Dendritic cell treated with granulocyte-macrophage colony-stimulating factor and Interleukin-4, amounts not matched to agents 40 ng/mL and 50 ng/mL, for 4 days (primary cell): ENCODE measurements around the gene CARD8.
"Not testable (repeated sequence)": the region's sequence is repeated elsewhere in the genome, so short reads cannot be mapped to it uniquely, and the experiment has no call there.

Source experiments
- H3K27ac Mint-ChIP-seq: one replicate; pipeline ENCODE4 v1.8.0; 2022; ENCODE audit warnings: mild to moderate bottlenecking, mixed read lengths
- H3K27me3 Mint-ChIP-seq: one replicate; pipeline ENCODE4 v1.8.0; 2022; ENCODE audit warnings: mild to moderate bottlenecking, mixed read lengths
- H3K36me3 Mint-ChIP-seq: one replicate; pipeline ENCODE4 v1.8.0; 2022; ENCODE audit warnings: low read depth, mixed read lengths
- H3K4me1 Mint-ChIP-seq: one replicate; pipeline ENCODE4 v1.8.0; 2022; ENCODE audit warnings: low read depth, mixed read lengths
- H3K4me3 Mint-ChIP-seq: one replicate; pipeline ENCODE4 v1.8.0; 2022; ENCODE audit warnings: mild to moderate bottlenecking, moderate library complexity, mixed read lengths
- H3K9me3 Mint-ChIP-seq: one replicate; pipeline ENCODE4 v1.8.0; 2022; ENCODE audit warnings: mixed read lengths
- intact Hi-C: fragments of 100-400 bp; cut with micrococcal nuclease; formaldehyde crosslinking; loops from one replicate; pipeline ENCODE4 v1.15.0; 2022

The CARD8 gene

GRCh38 chr19:48250290-48251025, 5.3 kb downstream of the CARD8 start:
- H3K4me1 Mint-ChIP-seq = peaks cover 50% of the 10 kb centered on the region
- intact Hi-C loops = no loop called here
- peaks cover 17% of the 10 kb centered on the region for H3K36me3 Mint-ChIP-seq
- peak overlapping the region; percentile 13 for H3K4me3 Mint-ChIP-seq
- H3K27ac Mint-ChIP-seq = peak overlapping the region; percentile 93
- H3K9me3 Mint-ChIP-seq = no peaks in the 10 kb centered on the region
- H3K27me3 Mint-ChIP-seq = no peaks in the 10 kb centered on the region

DNA sequence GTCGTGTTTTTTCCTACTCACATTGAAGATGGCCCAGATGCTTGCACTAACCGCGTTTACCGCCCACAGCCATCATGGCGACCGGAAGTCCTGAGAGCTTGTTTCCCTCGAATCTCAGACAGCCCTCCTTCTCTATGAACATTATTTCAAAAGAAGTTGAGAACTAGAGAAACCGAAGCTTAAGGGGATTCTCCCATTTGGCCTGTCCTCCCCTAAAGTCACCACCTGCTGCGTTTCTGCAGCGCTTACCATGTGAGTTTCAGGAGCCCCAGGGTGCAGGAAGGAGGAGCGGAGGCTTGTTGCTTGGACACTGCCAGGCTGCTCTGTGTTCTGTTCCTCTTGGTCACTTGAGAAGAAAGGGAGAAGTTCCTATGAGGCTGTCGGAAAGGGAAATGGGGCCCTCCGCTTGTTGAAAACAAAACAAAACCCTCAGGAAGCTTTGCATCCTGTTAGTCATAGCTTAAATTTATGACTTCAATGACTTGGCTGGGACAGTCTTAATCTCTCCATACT, 6.2 kb downstream of the CARD8 start:
- no peaks in the 10 kb centered on the region for H3K27me3 Mint-ChIP-seq
- intact Hi-C loops = loop anchor here (1.0 kb wide), 1 partner anchor 8 kb away; no protein-coding TSS in a partner anchor
- H3K27ac Mint-ChIP-seq = peak overlapping the region; percentile 93
- peak overlapping the region; percentile 80 for H3K4me3 Mint-ChIP-seq
- peaks cover 49% of the 10 kb centered on the region for H3K4me1 Mint-ChIP-seq
- H3K36me3 Mint-ChIP-seq = peaks cover 25% of the 10 kb centered on the region
- H3K9me3 Mint-ChIP-seq = no peaks in the 10 kb centered on the region

GRCh38 chr19:48248081-48248833, 7.5 kb downstream of the CARD8 start:
- intact Hi-C loops = no loop called here
- Mint-ChIP-seq H3K27me3 (no peaks in the 10 kb centered on the region), H3K27ac (peak overlapping the region; percentile 93), H3K9me3 (no peaks in the 10 kb centered on the region), H3K36me3 (peaks cover 32% of the 10 kb centered on the region), H3K4me1 (peaks cover 51% of the 10 kb centered on the region), H3K4me3 (peak overlapping the region; percentile 76)

DNA sequence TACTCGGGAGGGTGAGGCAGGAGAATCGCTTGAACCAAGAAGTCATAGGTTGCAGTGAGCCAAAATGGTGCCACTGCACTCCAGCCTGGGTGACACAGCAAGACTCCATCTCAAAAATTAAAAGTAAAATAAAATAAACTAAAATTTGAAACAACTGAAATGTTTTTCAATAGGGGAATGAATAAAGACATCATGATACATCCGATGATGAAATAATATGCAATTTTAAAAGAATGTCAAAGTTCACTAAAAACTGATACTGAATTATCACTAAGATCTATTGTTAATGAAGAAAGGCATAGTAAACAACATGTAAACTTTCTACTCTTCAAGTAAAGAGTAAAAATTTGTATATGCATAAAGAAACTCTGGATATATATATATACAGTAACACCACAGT, 8.5 kb downstream of the CARD8 start:
- Mint-ChIP-seq H3K27me3 (no peaks in the 10 kb centered on the region), H3K4me1 (peaks cover 41% of the 10 kb centered on the region), H3K36me3 (peaks cover 42% of the 10 kb centered on the region), H3K4me3 (no peak overlapping the region), H3K9me3 (no peaks in the 10 kb centered on the region), H3K27ac (no peak overlapping the region)
- intact Hi-C loops = no loop called here

DNA sequence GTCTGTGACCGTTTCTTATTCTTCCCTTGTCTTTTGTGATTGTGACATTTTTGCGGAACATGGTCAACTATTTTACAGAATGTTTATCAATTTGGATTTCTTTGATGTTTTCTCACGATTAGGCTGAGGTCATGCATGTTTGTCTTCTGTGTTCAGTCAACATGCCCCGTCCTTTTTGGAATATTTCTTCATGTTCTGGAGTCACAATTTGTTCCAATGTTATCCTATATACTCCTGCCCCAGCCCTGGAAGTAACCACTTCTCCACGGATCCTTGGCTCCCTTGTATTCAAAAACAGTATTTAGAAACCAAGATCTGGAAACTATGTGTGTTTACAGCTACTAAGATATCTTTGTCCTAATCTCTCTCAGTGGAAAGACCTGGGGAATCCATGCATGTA, 9.6 kb downstream of the CARD8 start:
- Mint-ChIP-seq H3K36me3 (peaks cover 51% of the 10 kb centered on the region), H3K4me1 (peaks cover 41% of the 10 kb centered on the region), H3K4me3 (no peak overlapping the region), H3K27me3 (no peaks in the 10 kb centered on the region), H3K27ac (no peak overlapping the region), H3K9me3 (no peaks in the 10 kb centered on the region)
- intact Hi-C loops = no loop called here

DNA sequence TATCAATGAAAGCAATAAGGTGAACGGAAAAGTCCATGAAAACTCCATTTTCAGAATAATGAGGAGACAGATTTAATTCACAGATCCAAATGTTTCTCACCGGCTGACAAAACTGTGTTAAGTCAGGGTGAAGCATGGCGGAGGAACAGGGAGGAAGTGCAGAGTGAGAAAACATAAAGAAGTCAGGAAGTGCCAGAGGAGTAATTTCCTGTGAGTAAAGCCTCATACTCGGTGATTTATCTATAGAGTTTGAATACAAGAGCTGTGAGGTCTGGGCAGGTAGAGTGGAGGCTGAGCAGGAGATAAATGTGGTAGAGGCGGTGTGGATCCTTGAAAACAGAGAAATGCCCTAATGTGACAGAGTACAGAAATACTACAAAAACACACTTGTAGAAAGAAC, 11.4 kb downstream of the CARD8 start:
- Mint-ChIP-seq H3K9me3 (no peaks in the 10 kb centered on the region), H3K27me3 (no peaks in the 10 kb centered on the region), H3K4me3 (peak overlapping the region; percentile 32), H3K36me3 (peaks cover 70% of the 10 kb centered on the region), H3K27ac (peak overlapping the region; percentile 77), H3K4me1 (peaks cover 39% of the 10 kb centered on the region)
- intact Hi-C loops = no loop called here

GRCh38 chr19:48241771-48242170, 13.9 kb downstream of the CARD8 start:
- H3K9me3 Mint-ChIP-seq, H3K27me3 Mint-ChIP-seq, H3K4me3 Mint-ChIP-seq, intact Hi-C loops: not testable (repeated sequence)
- peak overlapping the region; percentile 65 for H3K27ac Mint-ChIP-seq
- H3K4me1 Mint-ChIP-seq = peaks cover 44% of the 10 kb centered on the region
- H3K36me3 Mint-ChIP-seq = peaks cover 90% of the 10 kb centered on the region

- Mint-ChIP-seq H3K9me3 (no peaks in the 10 kb centered on the region), H3K36me3 (peaks cover 88% of the 10 kb centered on the region), H3K27ac (no peak overlapping the region), H3K27me3 (no peaks in the 10 kb centered on the region), H3K4me1 (peaks cover 35% of the 10 kb centered on the region), H3K4me3 (no peak overlapping the region)
- intact Hi-C loops = no loop called here
Observed at GRCh38 chr19:48239582-48240141, 16.1 kb downstream of the CARD8 start.

- Mint-ChIP-seq H3K4me1 (peaks cover 29% of the 10 kb centered on the region), H3K4me3 (no peak overlapping the region), H3K9me3 (no peaks in the 10 kb centered on the region), H3K27ac (no peak overlapping the region), H3K27me3 (no peaks in the 10 kb centered on the region), H3K36me3 (peaks cover 88% of the 10 kb centered on the region)
- intact Hi-C loops = no loop called here
Observed at GRCh38 chr19:48239120-48239519, 16.6 kb downstream of the CARD8 start.

- intact Hi-C loops = no loop called here
- no peaks in the 10 kb centered on the region for H3K27me3 Mint-ChIP-seq
- H3K4me3 Mint-ChIP-seq = no peak overlapping the region
- H3K36me3 Mint-ChIP-seq = peaks cover 95% of the 10 kb centered on the region
- H3K27ac Mint-ChIP-seq = no peak overlapping the region
- no peaks in the 10 kb centered on the region for H3K9me3 Mint-ChIP-seq
- peaks cover 26% of the 10 kb centered on the region for H3K4me1 Mint-ChIP-seq
Observed at GRCh38 chr19:48237057-48237456, 18.7 kb downstream of the CARD8 start.

DNA sequence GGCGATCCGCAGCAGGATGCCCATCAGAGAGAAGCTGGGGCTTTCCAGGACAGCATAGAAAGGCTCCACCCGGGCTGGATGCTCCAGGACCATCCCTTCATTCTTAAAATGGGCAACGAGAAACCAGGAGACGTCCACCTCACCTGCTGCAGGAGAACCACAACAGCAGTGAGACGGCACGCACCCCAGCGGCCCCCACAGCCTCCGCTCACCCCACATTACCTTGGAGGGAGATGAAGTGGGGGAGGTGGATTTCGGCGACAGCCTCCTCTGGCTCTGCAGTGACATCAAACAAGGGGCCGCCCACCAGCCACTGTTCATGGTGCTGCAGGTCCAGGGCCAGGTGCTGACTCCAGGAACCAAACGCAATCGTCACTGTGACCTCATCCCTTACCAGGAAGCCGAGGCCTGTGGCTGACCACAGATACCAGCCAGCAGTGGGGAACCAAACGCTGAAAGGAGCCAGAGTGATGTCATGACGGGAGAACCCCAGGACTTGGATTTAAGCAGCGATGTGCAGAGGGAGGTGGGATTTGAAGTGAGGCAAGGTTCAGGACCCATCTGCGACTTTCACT, 25.1 kb downstream of the CARD8 start:
- Mint-ChIP-seq H3K27me3 (no peaks in the 10 kb centered on the region), H3K4me1 (no peaks in the 10 kb centered on the region), H3K4me3 (no peak overlapping the region), H3K9me3 (no peaks in the 10 kb centered on the region), H3K36me3 (peaks cover 96% of the 10 kb centered on the region), H3K27ac (no peak overlapping the region)
- intact Hi-C loops = no loop called here

DNA sequence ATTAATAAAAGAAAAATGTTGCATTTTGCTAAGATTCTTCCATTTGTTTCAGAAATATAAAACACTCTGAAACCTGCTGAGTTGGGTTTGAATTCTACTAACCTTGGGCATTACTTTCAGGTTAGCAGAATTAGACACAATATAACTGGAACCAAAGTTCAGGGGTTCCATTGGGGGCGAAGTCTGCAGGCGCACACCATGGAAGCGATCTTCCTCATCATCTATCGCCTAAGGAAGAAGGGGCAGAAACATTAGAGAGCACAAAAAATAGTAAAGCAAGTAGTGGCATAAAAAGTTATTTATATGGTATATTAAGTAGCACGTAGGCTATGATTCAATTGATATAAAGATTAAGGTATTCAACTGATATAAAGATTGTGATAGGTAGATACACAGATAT, 34.1 kb downstream of the CARD8 start:
- intact Hi-C loops = no loop called here
- no peaks in the 10 kb centered on the region for H3K9me3 Mint-ChIP-seq
- no peaks in the 10 kb centered on the region for H3K27me3 Mint-ChIP-seq
- H3K27ac Mint-ChIP-seq = no peak overlapping the region
- H3K36me3 Mint-ChIP-seq = peaks cover 89% of the 10 kb centered on the region
- no peaks in the 10 kb centered on the region for H3K4me1 Mint-ChIP-seq
- H3K4me3 Mint-ChIP-seq = no peak overlapping the region

- intact Hi-C loops, H3K27ac Mint-ChIP-seq, H3K9me3 Mint-ChIP-seq, H3K27me3 Mint-ChIP-seq, H3K4me1 Mint-ChIP-seq, H3K4me3 Mint-ChIP-seq: not testable (repeated sequence)
- peaks cover 92% of the 10 kb centered on the region for H3K36me3 Mint-ChIP-seq
Observed at GRCh38 chr19:48220784-48221183, 34.9 kb downstream of the CARD8 start.

- Mint-ChIP-seq H3K4me3 (no peak overlapping the region), H3K27ac (no peak overlapping the region), H3K4me1 (no peaks in the 10 kb centered on the region), H3K36me3 (peaks cover 95% of the 10 kb centered on the region), H3K27me3 (no peaks in the 10 kb centered on the region), H3K9me3 (no peaks in the 10 kb centered on the region)
- intact Hi-C loops = no loop called here
Observed at GRCh38 chr19:48218997-48219396, 36.7 kb downstream of the CARD8 start.
